Peyer's patch (tissue), 4 donors: ENCODE results near the gene CSH1.

Experiments used
- POLR2A ChIP-seq, 2 donors: fragments of 450-650 bp; IDR thresholded peaks; one replicate each; pipeline ENCODE4 v1.5.1; 2017; ENCODE audit warnings: antibody characterized with exemption in 2 of 2, mild to moderate bottlenecking in 2 of 2, moderate library complexity in 2 of 2
- TF ChIP-seq, protein P1 (sequence below), 6 experiments: fragments of 450-650 bp in 4 of 6; fragments of 200-600 bp in 2 of 6; sonication (generic) in 1 of 6; IDR thresholded peaks; one replicate each; pipeline ENCODE4 v1.5.1; 2017 to 2019; ENCODE audit warnings: antibody characterized with exemption in 6 of 6, mild to moderate bottlenecking in 3 of 6, moderate library complexity in 1 of 6

DNA sequence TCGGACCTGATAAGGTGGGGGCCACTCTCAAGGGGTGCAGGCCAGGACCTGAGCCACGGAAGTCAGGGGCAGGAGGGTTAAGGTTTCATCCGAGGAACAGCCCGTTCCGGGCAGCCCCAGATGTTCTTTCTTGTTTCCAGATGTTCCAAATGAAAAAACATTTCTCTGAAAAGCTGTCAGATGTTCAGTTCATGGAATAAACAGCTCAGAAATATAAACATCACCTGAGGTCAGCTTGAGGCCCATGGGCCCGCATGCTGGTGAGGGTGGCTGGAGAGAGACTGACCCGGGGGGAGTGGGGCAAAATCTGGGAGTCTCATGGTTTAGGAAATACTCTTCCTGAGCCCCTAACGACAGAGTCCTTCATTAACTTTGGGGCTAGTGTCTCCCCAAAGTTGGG, 37.2 kb upstream of the CSH1 start:
- TF ChIP-seq, protein P1, sequence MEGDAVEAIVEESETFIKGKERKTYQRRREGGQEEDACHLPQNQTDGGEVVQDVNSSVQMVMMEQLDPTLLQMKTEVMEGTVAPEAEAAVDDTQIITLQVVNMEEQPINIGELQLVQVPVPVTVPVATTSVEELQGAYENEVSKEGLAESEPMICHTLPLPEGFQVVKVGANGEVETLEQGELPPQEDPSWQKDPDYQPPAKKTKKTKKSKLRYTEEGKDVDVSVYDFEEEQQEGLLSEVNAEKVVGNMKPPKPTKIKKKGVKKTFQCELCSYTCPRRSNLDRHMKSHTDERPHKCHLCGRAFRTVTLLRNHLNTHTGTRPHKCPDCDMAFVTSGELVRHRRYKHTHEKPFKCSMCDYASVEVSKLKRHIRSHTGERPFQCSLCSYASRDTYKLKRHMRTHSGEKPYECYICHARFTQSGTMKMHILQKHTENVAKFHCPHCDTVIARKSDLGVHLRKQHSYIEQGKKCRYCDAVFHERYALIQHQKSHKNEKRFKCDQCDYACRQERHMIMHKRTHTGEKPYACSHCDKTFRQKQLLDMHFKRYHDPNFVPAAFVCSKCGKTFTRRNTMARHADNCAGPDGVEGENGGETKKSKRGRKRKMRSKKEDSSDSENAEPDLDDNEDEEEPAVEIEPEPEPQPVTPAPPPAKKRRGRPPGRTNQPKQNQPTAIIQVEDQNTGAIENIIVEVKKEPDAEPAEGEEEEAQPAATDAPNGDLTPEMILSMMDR (IDR thresholded peaks at IDR 0.05), result no peak
- TF ChIP-seq POLR2A (IDR thresholded peaks at IDR 0.05), result no peak
